Cardiac fibroblast (primary cell): ENCODE measurements around the gene SEMA4D.

Experiments
- DNase-seq, 2 donors: peaks; one replicate each; pipeline versions ENCODE4 v3.0.0 to v3.0.0-alpha.2; 2010; ENCODE audit warnings: low read depth in 2 of 2
- H3K4me3 ChIP-seq, 2 donors: replicated peaks in 1 of 2; 1 replicate in 1 of 2; 2 replicates in 1 of 2; pipeline ENCODE4 v1.5.1; 2011; ENCODE audit warnings: low read depth in 2 of 2, low read length in 2 of 2, mild to moderate bottlenecking in 2 of 2, moderate library complexity in 1 of 2
- CTCF ChIP-seq: IDR thresholded peaks from one replicate; pipeline ENCODE4 v1.5.1; 2011; ENCODE audit warnings: low read depth, mild to moderate bottlenecking, low read length, inconsistent platforms

Gene SEMA4D

GRCh38 chr9:89378541-89378940, 119.4 kb downstream of the SEMA4D start:
- DNase-seq = no peak
- no peak for TF ChIP-seq CTCF
- H3K4me3 ChIP-seq = no peak overlapping the region

- TF ChIP-seq CTCF = no peak
- no peak overlapping the region for H3K4me3 ChIP-seq
- no peak for DNase-seq
Measured at GRCh38 chr9:89377411-89377810, 120.5 kb downstream of the SEMA4D start.

GRCh38 chr9:89376741-89377351, 121.1 kb downstream of the SEMA4D start:
- DNase-seq = no peak

GRCh38 chr9:89376286-89376685, 121.6 kb downstream of the SEMA4D start:
- no peak for DNase-seq
- no peak for TF ChIP-seq CTCF
- H3K4me3 ChIP-seq = no peak overlapping the region

More at GRCh38 chr9:89376741-89377351, 121.1 kb downstream of the SEMA4D start:
- H3K4me3 ChIP-seq = no peak overlapping the region
- TF ChIP-seq CTCF = no peak

GRCh38 chr9:89375191-89375760, 122.6 kb downstream of the SEMA4D start:
- TF ChIP-seq CTCF = no peak
- no peak for DNase-seq

GRCh38 chr9:89374176-89374575, 123.7 kb downstream of the SEMA4D start:
- DNase-seq = peak; percentile 7 to 18
- no peak overlapping the region for H3K4me3 ChIP-seq
- no peak for TF ChIP-seq CTCF

More at GRCh38 chr9:89375191-89375760, 122.6 kb downstream of the SEMA4D start:
- no peak overlapping the region for H3K4me3 ChIP-seq
